Endodermal cell (in vitro differentiated cells): ENCODE data around the gene XYLT1. TPM values are rescaled to one million over a fixed set of nuclear protein-coding genes. Genes with fewer than 3 reads are reported as not detected.
A peak's percentile ranks its signal among the peaks of the same experiment; 100 is the strongest.

ENCODE experiments used
- DNase-seq: peaks from one replicate; pipeline ENCODE4 v3.0.0-alpha.2; 2017
- H3K27ac ChIP-seq: 2 replicates; pipeline ENCODE4 v1.5.1; 2013; ENCODE audit warnings: mild to moderate bottlenecking, low read depth, low read length, moderate library complexity
- H3K27me3 ChIP-seq: 2 replicates; pipeline ENCODE4 v1.6.1; 2013; ENCODE audit warnings: mild to moderate bottlenecking, low read length, moderate library complexity; ENCODE audit not compliant: insufficient read depth, control insufficient read depth, poor library complexity, severe bottlenecking
- H3K36me3 ChIP-seq: 2 replicates; pipeline ENCODE4 v1.7.0; 2013; ENCODE audit warnings: mild to moderate bottlenecking, low read length, moderate library complexity; ENCODE audit not compliant: control insufficient read depth, insufficient read depth
- H3K4me1 ChIP-seq: one replicate; pipeline ENCODE4 v1.7.0; 2013; ENCODE audit warnings: low read length; ENCODE audit not compliant: control insufficient read depth, insufficient read depth
- H3K4me3 ChIP-seq: 2 replicates; pipeline ENCODE4 v1.5.1; 2013; ENCODE audit warnings: mild to moderate bottlenecking, low read length, moderate library complexity
- H3K9ac ChIP-seq: 2 replicates; pipeline ENCODE4 v1.6.1; 2013; ENCODE audit warnings: mild to moderate bottlenecking, low read length, moderate library complexity; ENCODE audit not compliant: poor library complexity, severe bottlenecking; ENCODE audit errors: extremely low read depth
- H3K9me3 ChIP-seq: 2 replicates; pipeline ENCODE4 v1.6.1; 2013; ENCODE audit warnings: mild to moderate bottlenecking, low read length, moderate library complexity; ENCODE audit not compliant: control insufficient read depth
- H3K27ac Mint-ChIP-seq: 2 replicates; pipeline ENCODE4 v1.8.0; 2020; ENCODE audit warnings: mixed read lengths
- H3K27me3 Mint-ChIP-seq: 2 replicates; pipeline ENCODE4 v1.8.0; 2021; ENCODE audit warnings: mild to moderate bottlenecking, mixed read lengths; ENCODE audit not compliant: insufficient read depth
- H3K36me3 Mint-ChIP-seq: 2 replicates; pipeline ENCODE4 v1.8.0; 2020; ENCODE audit warnings: low read depth, mixed read lengths
- H3K4me1 Mint-ChIP-seq: 2 replicates; pipeline ENCODE4 v1.8.0; 2020; ENCODE audit warnings: mixed read lengths
- H3K4me3 Mint-ChIP-seq: 2 replicates; pipeline ENCODE4 v1.8.0; 2020; ENCODE audit warnings: mild to moderate bottlenecking, moderate library complexity, mixed read lengths
- H3K9me3 Mint-ChIP-seq: 2 replicates; pipeline ENCODE4 v1.8.0; 2020; ENCODE audit warnings: mild to moderate bottlenecking, mixed read lengths
- WGBS, 2 experiments: methylation state at CpG; one replicate each; pipeline versions ENCODE4 v1.1.5 to v1.1.7; 2013; ENCODE audit warnings: missing lambda C conversion rate in 2 of 2, mixed read lengths in 1 of 2; ENCODE audit not compliant: insufficient coverage in 1 of 2, insufficient read length in 1 of 2; 5-methylcytosine and 5-hydroxymethylcytosine counted together
- total RNA-seq, 2 donors: library from RNA; stranded (reverse); fragmentation: NEBNext Ultra II Directional in 1 of 2; extraction: Animal tissue kit (Norgen Biotek cat#: 25700) in 1 of 2; gene quantifications; 2 replicates in 1 of 2; 3 replicates in 1 of 2; pipeline ENCODE4 v1.2.1, GENCODE V29; 2021
- TF ChIP-seq, protein P1 (sequence below): fragments of 200-600 bp; sonication (generic); conservative IDR thresholded peaks from 2 replicates; pipeline ENCODE4 v1.5.0; 2021; ENCODE audit warnings: antibody characterized with exemption, mild to moderate bottlenecking

XYLT1 gene
- total RNA-seq, 2 donors from 2014 or later, result 26.8 to 28.5 TPM

GRCh38 chr16:17260276-17260849, 210.4 kb downstream of the XYLT1 start:
- Histone ChIP-seq H3K9me3 (no peaks in the 10 kb centered on the region), H3K36me3 (no peaks in the 10 kb centered on the region), H3K27ac (no peak overlapping the region), H3K27me3 (no peaks in the 10 kb centered on the region), H3K4me3 (no peak overlapping the region), H3K4me1 (no peaks in the 10 kb centered on the region), H3K9ac (no peak overlapping the region)
- Mint-ChIP-seq H3K27me3 (no peaks in the 10 kb centered on the region), H3K4me1 (no peaks in the 10 kb centered on the region), H3K27ac (no peak overlapping the region), H3K9me3 (no peaks in the 10 kb centered on the region), H3K36me3 (peaks cover 7% of the 10 kb centered on the region), H3K4me3 (no peak overlapping the region)
- 73 to 87% methylated on average over 2 to 5 of the region's 5 CpGs for whole genome bisulfite sequencing, 2 experiments
- TF ChIP-seq, protein P1, sequence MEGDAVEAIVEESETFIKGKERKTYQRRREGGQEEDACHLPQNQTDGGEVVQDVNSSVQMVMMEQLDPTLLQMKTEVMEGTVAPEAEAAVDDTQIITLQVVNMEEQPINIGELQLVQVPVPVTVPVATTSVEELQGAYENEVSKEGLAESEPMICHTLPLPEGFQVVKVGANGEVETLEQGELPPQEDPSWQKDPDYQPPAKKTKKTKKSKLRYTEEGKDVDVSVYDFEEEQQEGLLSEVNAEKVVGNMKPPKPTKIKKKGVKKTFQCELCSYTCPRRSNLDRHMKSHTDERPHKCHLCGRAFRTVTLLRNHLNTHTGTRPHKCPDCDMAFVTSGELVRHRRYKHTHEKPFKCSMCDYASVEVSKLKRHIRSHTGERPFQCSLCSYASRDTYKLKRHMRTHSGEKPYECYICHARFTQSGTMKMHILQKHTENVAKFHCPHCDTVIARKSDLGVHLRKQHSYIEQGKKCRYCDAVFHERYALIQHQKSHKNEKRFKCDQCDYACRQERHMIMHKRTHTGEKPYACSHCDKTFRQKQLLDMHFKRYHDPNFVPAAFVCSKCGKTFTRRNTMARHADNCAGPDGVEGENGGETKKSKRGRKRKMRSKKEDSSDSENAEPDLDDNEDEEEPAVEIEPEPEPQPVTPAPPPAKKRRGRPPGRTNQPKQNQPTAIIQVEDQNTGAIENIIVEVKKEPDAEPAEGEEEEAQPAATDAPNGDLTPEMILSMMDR, result no peak
- no peak for DNase-seq

DNA sequence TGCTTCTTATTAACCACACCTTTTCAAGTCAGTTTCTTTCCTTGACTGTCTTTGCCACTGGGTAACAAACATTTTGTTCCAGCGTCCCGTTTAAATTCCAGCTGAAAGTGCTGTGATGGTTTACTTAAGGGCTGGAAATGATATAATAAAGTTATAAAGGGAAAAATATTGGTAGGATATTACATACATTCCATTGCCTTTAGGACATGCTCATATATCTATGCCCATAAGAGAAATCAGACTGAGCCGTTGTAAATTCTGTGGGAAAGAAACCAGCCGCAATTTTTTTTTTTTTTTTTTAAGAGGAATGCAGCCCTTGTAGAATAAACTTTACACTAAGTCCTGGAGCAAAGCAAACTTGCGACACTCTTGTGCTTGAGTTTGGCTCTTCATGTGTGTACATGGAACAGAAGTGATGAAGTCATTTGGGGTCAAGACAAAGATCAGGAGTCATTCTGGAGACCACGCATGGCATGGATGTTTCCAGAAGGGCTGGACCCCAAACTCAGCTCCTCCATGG, 210.9 kb downstream of the XYLT1 start:
- WGBS, 2 experiments, result 94 to 98% methylated on average over 4 to 6 of the region's 6 CpGs
- H3K4me3 ChIP-seq, result no peak overlapping the region
- Mint-ChIP-seq H3K27me3 (no peaks in the 10 kb centered on the region), H3K36me3 (peaks cover 7% of the 10 kb centered on the region), H3K4me1 (no peaks in the 10 kb centered on the region), H3K27ac (no peak overlapping the region), H3K9me3 (no peaks in the 10 kb centered on the region), H3K4me3 (no peak overlapping the region)
- H3K4me1 ChIP-seq, result no peaks in the 10 kb centered on the region
- no peak overlapping the region for H3K27ac ChIP-seq
- no peaks in the 10 kb centered on the region for H3K27me3 ChIP-seq
- no peaks in the 10 kb centered on the region for H3K9me3 ChIP-seq
- DNase-seq, result no peak
- TF ChIP-seq, protein P1, result no peak
- H3K36me3 ChIP-seq, result no peaks in the 10 kb centered on the region
- H3K9ac ChIP-seq, result no peak overlapping the region

GRCh38 chr16:17258848-17259713, 211.7 kb downstream of the XYLT1 start:
- no peak overlapping the region for H3K27ac Mint-ChIP-seq
- H3K9me3 ChIP-seq, result no peaks in the 10 kb centered on the region
- 91 to 95% methylated on average over 20 to 23 of the region's 23 CpGs for WGBS, 2 experiments
- TF ChIP-seq, protein P1, result no peak
- no peaks in the 10 kb centered on the region for H3K4me1 ChIP-seq
- H3K27me3 Mint-ChIP-seq, result no peaks in the 10 kb centered on the region
- H3K9me3 Mint-ChIP-seq, result no peaks in the 10 kb centered on the region
- no peaks in the 10 kb centered on the region for H3K27me3 ChIP-seq
- DNase-seq, result peak; percentile 67
- peaks cover 7% of the 10 kb centered on the region for H3K36me3 Mint-ChIP-seq
- no peaks in the 10 kb centered on the region for H3K36me3 ChIP-seq
- H3K9ac ChIP-seq, result no peak overlapping the region
- H3K4me1 Mint-ChIP-seq, result no peaks in the 10 kb centered on the region
- no peak overlapping the region for H3K4me3 ChIP-seq
- H3K4me3 Mint-ChIP-seq, result no peak overlapping the region
- no peak overlapping the region for H3K27ac ChIP-seq
